Measurements from ENCODE around the gene CDADC1. TPM values are rescaled to one million over a fixed set of nuclear protein-coding genes. Genes with fewer than 3 reads are reported as not detected.
A peak's percentile ranks its signal among the peaks of the same experiment; 100 is the strongest.

The CDADC1 gene
- total and polyA plus RNA-seq, 2 of the 13 experiments (the other 11 are each of a cell fraction or from before 2014, with no cell fraction given) = 2.4 to 9.0 TPM

DNA sequence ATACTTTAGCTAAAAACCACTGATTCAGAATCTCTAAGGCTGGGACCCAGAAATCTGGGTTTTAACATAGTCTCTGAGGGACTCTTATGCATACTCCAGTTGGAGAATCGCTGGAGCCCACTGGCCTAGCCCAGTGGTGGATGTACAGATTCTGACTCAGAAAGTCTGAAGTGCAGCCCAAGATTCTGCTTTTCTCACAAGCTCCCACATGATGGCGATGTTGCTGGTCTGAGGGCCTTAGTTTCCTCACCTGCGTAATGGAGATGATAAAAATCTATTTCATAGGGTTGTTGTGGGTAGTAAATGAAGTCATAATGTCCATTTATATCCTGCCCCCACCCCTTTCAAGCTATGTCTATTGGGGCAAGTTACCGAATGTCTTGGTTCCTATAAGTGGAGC, 7.7 kb upstream of the CDADC1 start:
- in situ Hi-C loops (cut with HindIII; ENCODE audit: extremely low pct_ligation_motif_present, low pct_unique_long_range_greater_than_20kb) = no loop called here
- no peaks in the 10 kb centered on the region for H3K27me3 ChIP-seq (ENCODE audit: control insufficient read depth in 1 of 2, insufficient read depth in 2 of 2, low read length in 2 of 2)
- FAIRE-seq (peak; percentile 83), ATAC-seq (peak; percentile 85), DNase-seq (ENCODE audit: low spot score) (peak; percentile 22)
- no peaks in the 10 kb centered on the region for H3K36me3 ChIP-seq (replicated peaks in 1 of 2; ENCODE audit: control insufficient read depth in 1 of 2, insufficient read depth in 2 of 2, low read length in 2 of 2)
- H3K27ac ChIP-seq (ENCODE audit: extremely low read length, insufficient read depth, low read length) = no peak overlapping the region
- H4K20me1 ChIP-seq (ENCODE audit: insufficient read depth, low read length) = no peaks in the 10 kb centered on the region
- intact Hi-C loops (cut with micrococcal nuclease; ENCODE audit: unreplicated experiment) = loop anchor here (1.0 kb wide), 1 partner anchor 41 kb away; no protein-coding TSS in a partner anchor
- no peak overlapping the region for H2AFZ ChIP-seq (ENCODE audit: low read length)
- no peaks in the 10 kb centered on the region for H3K4me1 ChIP-seq (ENCODE audit: insufficient read depth, low read length)
- no peak for TF ChIP-seq ZNF350 (CRISPR knock-in tag; IDR thresholded peaks at IDR 0.05; ENCODE audit: borderline replicate concordance, low read depth)
- TF ChIP-seq, protein P1, sequence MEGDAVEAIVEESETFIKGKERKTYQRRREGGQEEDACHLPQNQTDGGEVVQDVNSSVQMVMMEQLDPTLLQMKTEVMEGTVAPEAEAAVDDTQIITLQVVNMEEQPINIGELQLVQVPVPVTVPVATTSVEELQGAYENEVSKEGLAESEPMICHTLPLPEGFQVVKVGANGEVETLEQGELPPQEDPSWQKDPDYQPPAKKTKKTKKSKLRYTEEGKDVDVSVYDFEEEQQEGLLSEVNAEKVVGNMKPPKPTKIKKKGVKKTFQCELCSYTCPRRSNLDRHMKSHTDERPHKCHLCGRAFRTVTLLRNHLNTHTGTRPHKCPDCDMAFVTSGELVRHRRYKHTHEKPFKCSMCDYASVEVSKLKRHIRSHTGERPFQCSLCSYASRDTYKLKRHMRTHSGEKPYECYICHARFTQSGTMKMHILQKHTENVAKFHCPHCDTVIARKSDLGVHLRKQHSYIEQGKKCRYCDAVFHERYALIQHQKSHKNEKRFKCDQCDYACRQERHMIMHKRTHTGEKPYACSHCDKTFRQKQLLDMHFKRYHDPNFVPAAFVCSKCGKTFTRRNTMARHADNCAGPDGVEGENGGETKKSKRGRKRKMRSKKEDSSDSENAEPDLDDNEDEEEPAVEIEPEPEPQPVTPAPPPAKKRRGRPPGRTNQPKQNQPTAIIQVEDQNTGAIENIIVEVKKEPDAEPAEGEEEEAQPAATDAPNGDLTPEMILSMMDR (CRISPR knock-in tag; IDR thresholded peaks at IDR 0.05) = peak; percentile 67
- peak; percentile 62; the same call in 1 of the 2 replicates for TF ChIP-seq ZNF629 (CRISPR knock-in tag; conservative IDR thresholded peaks at IDR 0.05)
- 0 out of 2 replicates have a peak, but pooled peaks have one; percentile 19 for TF ChIP-seq RAD21 (CRISPR knock-in tag; IDR thresholded peaks at IDR 0.05)
- no peak for TF ChIP-seq ZNF614 (CRISPR knock-in tag; IDR thresholded peaks at IDR 0.05; ENCODE audit: borderline replicate concordance)
- TF ChIP-seq SMC3 (IDR thresholded peaks at IDR 0.05; ENCODE audit: low read length) = peak; percentile 47; the same call in 1 of the 2 replicates
- TF ChIP-seq, protein P2, sequence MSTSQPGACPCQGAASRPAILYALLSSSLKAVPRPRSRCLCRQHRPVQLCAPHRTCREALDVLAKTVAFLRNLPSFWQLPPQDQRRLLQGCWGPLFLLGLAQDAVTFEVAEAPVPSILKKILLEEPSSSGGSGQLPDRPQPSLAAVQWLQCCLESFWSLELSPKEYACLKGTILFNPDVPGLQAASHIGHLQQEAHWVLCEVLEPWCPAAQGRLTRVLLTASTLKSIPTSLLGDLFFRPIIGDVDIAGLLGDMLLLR (CRISPR knock-in tag; IDR thresholded peaks at IDR 0.05) = no peak
- TF ChIP-seq, protein P3, sequence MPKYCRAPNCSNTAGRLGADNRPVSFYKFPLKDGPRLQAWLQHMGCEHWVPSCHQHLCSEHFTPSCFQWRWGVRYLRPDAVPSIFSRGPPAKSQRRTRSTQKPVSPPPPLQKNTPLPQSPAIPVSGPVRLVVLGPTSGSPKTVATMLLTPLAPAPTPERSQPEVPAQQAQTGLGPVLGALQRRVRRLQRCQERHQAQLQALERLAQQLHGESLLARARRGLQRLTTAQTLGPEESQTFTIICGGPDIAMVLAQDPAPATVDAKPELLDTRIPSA (CRISPR knock-in tag; IDR thresholded peaks at IDR 0.05; ENCODE audit: borderline replicate concordance) = no peak
- no peak for TF ChIP-seq ZNF138 (CRISPR knock-in tag; IDR thresholded peaks at IDR 0.05; ENCODE audit: low read depth)
- TF ChIP-seq ZBTB21 (CRISPR knock-in tag; IDR thresholded peaks at IDR 0.05) = no peak
- TF ChIP-seq PAX8 (CRISPR knock-in tag; IDR thresholded peaks at IDR 0.05; ENCODE audit: borderline replicate concordance) = no peak
- TF ChIP-seq IKZF4 (CRISPR knock-in tag; IDR thresholded peaks at IDR 0.05; ENCODE audit: borderline replicate concordance, low read depth, not compliant biosample characterization) = no peak
- no peak for TF ChIP-seq DNMT1 (CRISPR knock-in tag; IDR thresholded peaks at IDR 0.05)
- peak; percentile 55 for TF ChIP-seq STAG1 (CRISPR knock-in tag; IDR thresholded peaks at IDR 0.05)
- TF ChIP-seq, protein P4, sequence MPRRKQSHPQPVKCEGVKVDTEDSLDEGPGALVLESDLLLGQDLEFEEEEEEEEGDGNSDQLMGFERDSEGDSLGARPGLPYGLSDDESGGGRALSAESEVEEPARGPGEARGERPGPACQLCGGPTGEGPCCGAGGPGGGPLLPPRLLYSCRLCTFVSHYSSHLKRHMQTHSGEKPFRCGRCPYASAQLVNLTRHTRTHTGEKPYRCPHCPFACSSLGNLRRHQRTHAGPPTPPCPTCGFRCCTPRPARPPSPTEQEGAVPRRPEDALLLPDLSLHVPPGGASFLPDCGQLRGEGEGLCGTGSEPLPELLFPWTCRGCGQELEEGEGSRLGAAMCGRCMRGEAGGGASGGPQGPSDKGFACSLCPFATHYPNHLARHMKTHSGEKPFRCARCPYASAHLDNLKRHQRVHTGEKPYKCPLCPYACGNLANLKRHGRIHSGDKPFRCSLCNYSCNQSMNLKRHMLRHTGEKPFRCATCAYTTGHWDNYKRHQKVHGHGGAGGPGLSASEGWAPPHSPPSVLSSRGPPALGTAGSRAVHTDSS (CRISPR knock-in tag; conservative IDR thresholded peaks at IDR 0.05) = no peak
- no peak for TF ChIP-seq ZNF792 (CRISPR knock-in tag; IDR thresholded peaks at IDR 0.05)
- no peak for TF ChIP-seq ZNF850 (CRISPR knock-in tag; conservative IDR thresholded peaks at IDR 0.05)
- TF ChIP-seq, protein P5, sequence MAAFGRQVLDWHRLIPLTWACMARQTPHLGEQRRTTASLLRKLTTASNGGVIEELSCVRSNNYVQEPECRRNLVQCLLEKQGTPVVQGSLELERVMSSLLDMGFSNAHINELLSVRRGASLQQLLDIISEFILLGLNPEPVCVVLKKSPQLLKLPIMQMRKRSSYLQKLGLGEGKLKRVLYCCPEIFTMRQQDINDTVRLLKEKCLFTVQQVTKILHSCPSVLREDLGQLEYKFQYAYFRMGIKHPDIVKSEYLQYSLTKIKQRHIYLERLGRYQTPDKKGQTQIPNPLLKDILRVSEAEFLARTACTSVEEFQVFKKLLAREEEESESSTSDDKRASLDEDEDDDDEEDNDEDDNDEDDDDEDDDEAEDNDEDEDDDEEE (CRISPR knock-in tag; IDR thresholded peaks at IDR 0.05) = no peak
- H3K9ac ChIP-seq (ENCODE audit: insufficient read depth, low read depth, low read length) = no peak overlapping the region
- BruUV-seq (replicated peaks) = no TSS peak
- H3K9me3 ChIP-seq (ENCODE audit: low read length) = no peaks in the 10 kb centered on the region
- H3K79me2 ChIP-seq (ENCODE audit: insufficient read depth, low read length) = no peaks in the 10 kb centered on the region
- WGBS (ENCODE audit: low lambda C conversion rate) = 16% methylated on average over 4 of the region's 4 CpGs
- ChIA-PET POLR2A (no interaction called here), CTCF (ENCODE audit: low intra/inter-chr PET ratio, low total read pairs) (interaction anchor here (0.7 to 1.4 kb wide), 2 partner anchors 41 to 367 kb away, joined by 4 to 9 read pairs; no protein-coding TSS in a partner anchor)
- H3K4me2 ChIP-seq (ENCODE audit: low read depth, low read length) = no peak overlapping the region
- no peak overlapping the region for H3K4me3 ChIP-seq (replicated peaks in 1 of 3; ENCODE audit: insufficient read depth in 1 of 3, low read depth in 2 of 3, low read length in 3 of 3)

Data from HepG2 (cell line).